HEK293 (cell line): ENCODE results near the gene ANTKMT.

Experiments
- CTCF ChIP-seq: fragments of 450-650 bp; formaldehyde crosslinking; IDR thresholded peaks from 2 replicates; pipeline ENCODE4 v1.5.1; 2016; ENCODE audit warnings: missing biosample characterization, missing genetic modification characterization
- KLF16 ChIP-seq: fragments of 450-650 bp; formaldehyde crosslinking; IDR thresholded peaks from 2 replicates; pipeline ENCODE4 v1.5.1; 2017; ENCODE audit warnings: missing biosample characterization, missing genetic modification characterization
- ZNF580 ChIP-seq: fragments of 450-650 bp; formaldehyde crosslinking; IDR thresholded peaks from 2 replicates; pipeline ENCODE4 v1.5.1; 2016; ENCODE audit warnings: missing biosample characterization, missing genetic modification characterization

GRCh38 chr16:705431-706188 is 15.3 kb upstream of the ANTKMT start, which contains the start of gene FBXL16:
- TF ChIP-seq KLF16 (tag by site-specific recombination) (no peak), ZNF580 (no peak), CTCF (tag by site-specific recombination) (no peak)
